GM12874 (cell line): Measurements from ENCODE around the gene MNT.

Experiments used
- TF ChIP-seq, protein P1 (sequence below): IDR thresholded peaks from 2 replicates; pipeline ENCODE4 v1.5.1; 2011; ENCODE audit warnings: low read depth, mild to moderate bottlenecking, control low read depth, low read length, moderate library complexity; ENCODE audit not compliant: insufficient read depth

Gene MNT

DNA sequence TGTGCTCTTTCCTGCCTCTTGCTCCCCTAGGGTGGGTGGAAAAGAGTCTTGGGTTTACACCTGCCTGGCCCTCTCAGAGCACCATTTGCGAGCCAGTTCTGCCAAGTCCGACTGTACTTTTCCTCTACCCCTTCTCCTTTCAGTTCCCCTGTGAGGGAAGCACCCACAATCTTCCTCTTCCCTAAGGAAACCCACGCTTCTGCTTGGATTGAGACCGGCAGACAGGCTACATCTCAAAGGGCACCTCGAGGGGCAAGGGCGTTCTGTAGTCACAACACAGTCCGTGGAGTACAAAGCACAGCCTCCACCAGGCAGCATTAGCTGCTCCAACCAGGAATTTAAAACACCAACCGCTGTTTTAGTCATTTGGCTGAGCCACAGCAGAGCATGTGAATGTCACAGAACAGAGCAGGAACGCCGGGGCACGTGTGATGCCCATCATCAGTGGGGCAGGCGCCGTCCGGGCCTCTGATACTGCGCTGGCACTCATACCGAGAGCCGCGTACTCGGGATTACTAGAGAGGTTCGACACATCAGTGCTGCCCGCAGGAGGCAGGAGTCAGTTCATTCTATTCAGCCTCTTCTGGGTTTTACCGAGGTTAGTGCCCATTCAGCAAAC, 13.7 kb upstream of the MNT start:
- TF ChIP-seq, protein P1, sequence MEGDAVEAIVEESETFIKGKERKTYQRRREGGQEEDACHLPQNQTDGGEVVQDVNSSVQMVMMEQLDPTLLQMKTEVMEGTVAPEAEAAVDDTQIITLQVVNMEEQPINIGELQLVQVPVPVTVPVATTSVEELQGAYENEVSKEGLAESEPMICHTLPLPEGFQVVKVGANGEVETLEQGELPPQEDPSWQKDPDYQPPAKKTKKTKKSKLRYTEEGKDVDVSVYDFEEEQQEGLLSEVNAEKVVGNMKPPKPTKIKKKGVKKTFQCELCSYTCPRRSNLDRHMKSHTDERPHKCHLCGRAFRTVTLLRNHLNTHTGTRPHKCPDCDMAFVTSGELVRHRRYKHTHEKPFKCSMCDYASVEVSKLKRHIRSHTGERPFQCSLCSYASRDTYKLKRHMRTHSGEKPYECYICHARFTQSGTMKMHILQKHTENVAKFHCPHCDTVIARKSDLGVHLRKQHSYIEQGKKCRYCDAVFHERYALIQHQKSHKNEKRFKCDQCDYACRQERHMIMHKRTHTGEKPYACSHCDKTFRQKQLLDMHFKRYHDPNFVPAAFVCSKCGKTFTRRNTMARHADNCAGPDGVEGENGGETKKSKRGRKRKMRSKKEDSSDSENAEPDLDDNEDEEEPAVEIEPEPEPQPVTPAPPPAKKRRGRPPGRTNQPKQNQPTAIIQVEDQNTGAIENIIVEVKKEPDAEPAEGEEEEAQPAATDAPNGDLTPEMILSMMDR: no peak

DNA sequence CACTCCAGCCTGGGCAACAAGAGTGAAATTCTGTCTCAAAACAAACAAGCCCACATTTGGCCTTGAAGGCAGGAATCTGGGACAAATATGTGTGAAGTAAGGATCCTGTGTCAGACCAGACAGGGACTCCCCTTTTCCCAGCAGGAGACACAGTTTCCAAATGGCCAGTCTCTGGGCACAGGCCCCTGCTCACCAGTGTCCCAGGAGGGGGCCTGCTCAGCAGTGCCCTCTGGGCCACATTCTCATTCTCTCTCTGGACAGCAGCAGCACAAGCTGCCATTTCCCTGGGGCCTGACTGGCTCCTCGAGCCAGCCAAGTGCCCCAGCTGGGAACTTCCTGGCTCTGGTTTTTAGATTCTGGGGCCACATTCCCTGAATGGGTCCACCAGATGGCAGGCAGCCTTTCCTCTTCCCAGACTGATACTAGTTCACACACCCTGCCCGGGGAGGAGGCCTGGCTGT, 11.7 kb upstream of the MNT start:
- TF ChIP-seq, protein P1: no peak

- TF ChIP-seq, protein P1: no peak
These were observed 10.1 kb upstream of the MNT start for GRCh38 chr17:2410951-2411350.

DNA sequence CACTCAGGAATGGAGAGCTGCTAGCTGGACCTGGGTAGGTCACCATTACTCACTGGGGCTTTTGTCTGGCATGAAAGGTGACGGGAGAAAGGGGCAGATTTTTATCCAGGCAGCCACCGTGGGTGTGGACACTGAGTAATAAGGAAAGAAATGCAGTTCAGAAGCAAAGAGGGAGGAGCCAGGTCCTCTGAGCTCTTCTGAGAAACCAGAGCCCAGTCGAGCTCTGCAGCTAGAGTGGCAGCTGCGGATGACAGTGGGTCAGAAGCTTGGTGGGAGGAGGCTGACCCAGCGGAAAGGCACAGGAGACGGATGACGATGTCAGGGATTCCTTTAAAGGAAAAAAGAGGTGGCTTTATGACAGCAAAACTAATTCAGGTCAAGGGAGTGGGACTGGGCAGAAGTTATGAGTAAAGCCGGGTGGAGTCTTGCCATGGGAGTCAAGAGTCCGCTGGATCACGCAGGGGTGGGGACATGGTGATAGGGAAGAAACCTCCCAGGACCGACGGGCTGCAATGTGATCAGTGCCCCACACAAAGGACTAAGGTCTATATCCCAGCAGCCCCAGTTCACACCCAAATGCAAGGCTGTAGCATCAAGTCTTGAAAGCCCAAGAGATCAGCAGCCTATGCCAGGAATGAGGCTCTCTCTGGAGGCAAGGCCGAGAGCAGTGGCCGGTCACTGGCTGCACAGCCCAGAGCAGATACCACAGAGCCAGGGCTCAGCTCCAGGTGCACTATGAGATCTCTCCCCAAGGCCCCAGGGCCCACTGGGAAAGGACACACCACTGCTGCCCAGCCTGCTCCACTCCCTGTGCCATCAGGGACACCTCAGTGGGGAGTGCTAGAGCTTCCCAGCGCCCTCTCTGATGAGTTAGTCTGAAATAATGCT, 6.3 kb upstream of the MNT start:
- TF ChIP-seq, protein P1: no peak

- TF ChIP-seq, protein P1: no peak
These were observed 5.5 kb upstream of the MNT start for GRCh38 chr17:2406271-2406902.

- TF ChIP-seq, protein P1: no peak
These were observed 4.5 kb upstream of the MNT start for GRCh38 chr17:2405247-2405926.

GRCh38 chr17:2403044-2403443, 2.2 kb upstream of the MNT start:
- TF ChIP-seq, protein P1: no peak
